IPS-18a (cell line): Measurements from ENCODE around the gene NRCAM.
A peak's percentile ranks its signal among the peaks of the same experiment; 100 is the strongest.

ENCODE experiments used
- H3K27ac ChIP-seq: one replicate; pipeline ENCODE4 v1.5.1; 2013; ENCODE audit warnings: low read length
- H3K27me3 ChIP-seq: one replicate; pipeline ENCODE4 v1.6.1; 2013; ENCODE audit warnings: mild to moderate bottlenecking, low read length; ENCODE audit not compliant: control insufficient read depth, insufficient read depth
- H3K36me3 ChIP-seq: one replicate; pipeline ENCODE4 v1.6.1; 2013; ENCODE audit warnings: low read depth, low read length; ENCODE audit not compliant: control insufficient read depth
- H3K4me1 ChIP-seq: one replicate; pipeline ENCODE4 v1.6.1; 2013; ENCODE audit warnings: low read depth, low read length; ENCODE audit not compliant: control insufficient read depth
- H3K4me3 ChIP-seq: one replicate; pipeline ENCODE4 v1.5.1; 2013; ENCODE audit warnings: low read length
- H3K9ac ChIP-seq: one replicate; pipeline ENCODE4 v1.6.1; 2013; ENCODE audit warnings: mild to moderate bottlenecking, low read length, moderate library complexity
- H3K9me3 ChIP-seq: one replicate; pipeline ENCODE4 v1.6.1; 2013; ENCODE audit warnings: low read depth, low read length; ENCODE audit not compliant: control insufficient read depth

Gene NRCAM

GRCh38 chr7:108245523-108246226 is 210.6 kb downstream of the NRCAM start:
- Histone ChIP-seq H3K4me3 (no peak overlapping the region), H3K9me3 (no peaks in the 10 kb centered on the region), H3K4me1 (peaks cover 11% of the 10 kb centered on the region), H3K27me3 (no peaks in the 10 kb centered on the region), H3K9ac (no peak overlapping the region), H3K27ac (no peak overlapping the region), H3K36me3 (no peaks in the 10 kb centered on the region)

- no peak overlapping the region for H3K4me3 ChIP-seq
- H3K36me3 ChIP-seq: no peaks in the 10 kb centered on the region
- H3K27ac ChIP-seq: no peak overlapping the region
- H3K27me3 ChIP-seq: no peaks in the 10 kb centered on the region
- H3K4me1 ChIP-seq: peaks cover 24% of the 10 kb centered on the region
- H3K9ac ChIP-seq: no peak overlapping the region
- no peaks in the 10 kb centered on the region for H3K9me3 ChIP-seq
Observed at GRCh38 chr7:108244110-108244509, 212.1 kb downstream of the NRCAM start.

GRCh38 chr7:108239501-108240225 is 216.6 kb downstream of the NRCAM start:
- peaks cover 44% of the 10 kb centered on the region for H3K4me1 ChIP-seq
- no peak overlapping the region for H3K4me3 ChIP-seq
- no peaks in the 10 kb centered on the region for H3K27me3 ChIP-seq
- no peak overlapping the region for H3K9ac ChIP-seq
- H3K27ac ChIP-seq: no peak overlapping the region
- no peaks in the 10 kb centered on the region for H3K36me3 ChIP-seq
- no peaks in the 10 kb centered on the region for H3K9me3 ChIP-seq

- peaks cover 44% of the 10 kb centered on the region for H3K4me1 ChIP-seq
Observed at GRCh38 chr7:108236681-108237415, 219.4 kb downstream of the NRCAM start.

GRCh38 chr7:108235451-108236061 is 220.7 kb downstream of the NRCAM start:
- Histone ChIP-seq H3K9ac (no peak overlapping the region), H3K4me1 (peaks cover 42% of the 10 kb centered on the region), H3K9me3 (no peaks in the 10 kb centered on the region), H3K27ac (no peak overlapping the region), H3K36me3 (no peaks in the 10 kb centered on the region), H3K27me3 (no peaks in the 10 kb centered on the region), H3K4me3 (no peak overlapping the region)

More at GRCh38 chr7:108236681-108237415, 219.4 kb downstream of the NRCAM start:
- no peaks in the 10 kb centered on the region for H3K27me3 ChIP-seq
- no peaks in the 10 kb centered on the region for H3K36me3 ChIP-seq
- H3K9me3 ChIP-seq: no peaks in the 10 kb centered on the region
- H3K9ac ChIP-seq: peak overlapping the region; percentile 2
- no peak overlapping the region for H3K4me3 ChIP-seq
- H3K27ac ChIP-seq: no peak overlapping the region

DNA sequence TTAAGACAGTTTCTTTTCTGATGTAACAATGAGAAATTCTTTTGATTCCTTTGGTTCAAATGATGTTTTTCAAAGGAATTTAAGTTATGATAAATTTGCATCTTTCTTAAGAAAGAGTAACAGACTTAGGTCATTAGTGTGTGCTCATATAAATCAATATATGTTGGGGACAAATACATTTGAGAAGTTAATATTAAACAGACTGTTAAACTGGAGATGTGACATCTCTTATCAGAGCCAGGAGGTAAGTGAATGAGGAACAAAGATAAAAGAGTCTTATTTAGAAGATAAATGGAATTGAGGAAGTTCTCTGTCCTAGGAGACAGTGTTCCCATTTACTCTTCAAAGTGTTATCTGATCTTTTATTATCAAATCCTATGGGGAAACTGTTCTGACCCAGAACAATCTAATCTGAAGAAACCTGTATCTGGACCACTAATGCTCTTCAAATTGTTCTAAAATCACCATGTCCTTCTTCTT is 221.2 kb downstream of the NRCAM start:
- Histone ChIP-seq H3K4me1 (peaks cover 36% of the 10 kb centered on the region), H3K4me3 (no peak overlapping the region), H3K9ac (no peak overlapping the region), H3K27me3 (no peaks in the 10 kb centered on the region), H3K27ac (no peak overlapping the region), H3K36me3 (no peaks in the 10 kb centered on the region), H3K9me3 (no peaks in the 10 kb centered on the region)

- Histone ChIP-seq H3K36me3 (no peaks in the 10 kb centered on the region), H3K9me3 (no peaks in the 10 kb centered on the region), H3K27me3 (no peaks in the 10 kb centered on the region), H3K9ac (no peak overlapping the region), H3K27ac (no peak overlapping the region), H3K4me1 (peaks cover 30% of the 10 kb centered on the region), H3K4me3 (no peak overlapping the region)
Observed at GRCh38 chr7:108234281-108234680, 222.0 kb downstream of the NRCAM start.

- Histone ChIP-seq H3K4me1 (peaks cover 18% of the 10 kb centered on the region), H3K36me3 (no peaks in the 10 kb centered on the region), H3K27ac (no peak overlapping the region)
Observed at GRCh38 chr7:108232076-108232475, 224.2 kb downstream of the NRCAM start.

DNA sequence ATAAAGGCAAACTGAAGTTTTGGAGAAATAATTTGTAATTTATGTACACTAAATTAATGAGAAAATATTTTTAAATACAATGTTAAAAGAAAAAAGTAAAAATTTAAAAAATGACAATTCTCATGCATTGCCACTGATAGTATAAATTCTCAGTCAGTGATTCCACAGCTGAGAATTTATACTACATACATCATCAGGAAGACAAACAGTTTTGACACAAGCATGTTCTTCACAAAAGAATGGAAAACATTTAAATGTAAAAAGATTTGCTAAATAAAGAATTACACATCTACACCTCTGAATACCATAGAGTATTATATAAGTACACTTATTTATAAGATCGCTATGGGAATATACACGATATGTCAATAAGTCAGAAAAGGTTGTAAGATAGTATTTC is 225.0 kb downstream of the NRCAM start:
- no peak overlapping the region for H3K9ac ChIP-seq
- H3K27me3 ChIP-seq: no peaks in the 10 kb centered on the region
- no peak overlapping the region for H3K27ac ChIP-seq
- H3K36me3 ChIP-seq: no peaks in the 10 kb centered on the region
- no peaks in the 10 kb centered on the region for H3K9me3 ChIP-seq
- peaks cover 9% of the 10 kb centered on the region for H3K4me1 ChIP-seq
- no peak overlapping the region for H3K4me3 ChIP-seq

More at GRCh38 chr7:108232076-108232475, 224.2 kb downstream of the NRCAM start:
- Histone ChIP-seq H3K9me3 (no peaks in the 10 kb centered on the region), H3K4me3 (no peak overlapping the region), H3K9ac (no peak overlapping the region), H3K27me3 (no peaks in the 10 kb centered on the region)

GRCh38 chr7:108227366-108227765 is 228.9 kb downstream of the NRCAM start:
- no peaks in the 10 kb centered on the region for H3K27me3 ChIP-seq
- H3K4me1 ChIP-seq: no peaks in the 10 kb centered on the region
- H3K27ac ChIP-seq: no peak overlapping the region
- no peak overlapping the region for H3K4me3 ChIP-seq
- H3K9me3 ChIP-seq: no peaks in the 10 kb centered on the region
- H3K9ac ChIP-seq: no peak overlapping the region
- H3K36me3 ChIP-seq: no peaks in the 10 kb centered on the region

DNA sequence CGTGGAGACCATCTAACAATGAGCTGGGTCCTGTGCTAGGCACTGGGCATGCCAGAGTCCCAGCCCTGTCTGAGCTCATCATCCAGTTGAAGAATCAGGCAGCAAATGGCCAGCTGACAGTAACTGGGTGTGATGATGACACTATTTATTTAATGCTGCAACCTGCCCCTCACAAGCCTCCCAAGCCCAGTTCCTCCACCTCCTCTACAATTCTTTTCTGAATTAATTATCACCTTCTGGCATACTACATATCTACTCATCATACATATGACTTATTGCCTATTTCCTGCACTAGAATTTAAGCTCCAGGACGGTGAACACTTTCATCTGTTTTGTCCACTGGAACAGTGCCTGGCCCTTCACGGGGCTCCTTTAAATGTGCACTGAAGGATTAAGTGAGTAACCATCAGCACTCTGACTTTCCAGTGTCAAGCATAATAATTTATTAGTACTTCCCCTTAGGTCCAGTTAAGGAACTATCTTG is 229.4 kb downstream of the NRCAM start:
- no peak overlapping the region for H3K4me3 ChIP-seq
- no peaks in the 10 kb centered on the region for H3K4me1 ChIP-seq
- no peaks in the 10 kb centered on the region for H3K36me3 ChIP-seq
- H3K9me3 ChIP-seq: no peaks in the 10 kb centered on the region
- no peaks in the 10 kb centered on the region for H3K27me3 ChIP-seq
- no peak overlapping the region for H3K9ac ChIP-seq
- no peak overlapping the region for H3K27ac ChIP-seq
